HepG2 (cell line): ENCODE data around the gene IP6K1. TPM values are rescaled to one million over a fixed set of nuclear protein-coding genes. Genes with fewer than 3 reads are reported as not detected.

ENCODE experiments used
- AGO2 ChIP-seq: fragments of 200-400 bp; formaldehyde crosslinking; optimal IDR thresholded peaks from 2 replicates; pipeline ENCODE3; 2017; ENCODE audit warnings: mild to moderate bottlenecking, low read depth, low read length, moderate library complexity
- CREM ChIP-seq, 2 experiments: sonication (generic) in 1 of 2; formaldehyde crosslinking in 1 of 2; IDR thresholded peaks; 2 replicates each; pipeline versions ENCODE4 v1.4.0 to v1.6.1; 2016 to 2020; ENCODE audit warnings: antibody characterized with exemption in 1 of 2, mild to moderate bottlenecking in 1 of 2, missing genetic modification reagents in 1 of 2
- EHMT2 ChIP-seq: fragments of 200-600 bp; sonication (generic); IDR thresholded peaks from 2 replicates; pipeline ENCODE4 v1.7.0; 2017; ENCODE audit warnings: antibody characterized with exemption, low read depth, low read length, borderline replicate concordance
- FOXP4 ChIP-seq: sonication (generic); formaldehyde crosslinking; IDR thresholded peaks from 2 replicates; pipeline ENCODE4 v1.4.0; 2020; ENCODE audit warnings: missing genetic modification reagents
- HNRNPL ChIP-seq: fragments of 200-400 bp; formaldehyde crosslinking; IDR thresholded peaks from 2 replicates; pipeline ENCODE4 v1.6.1; 2017; ENCODE audit warnings: mild to moderate bottlenecking, low read depth, low read length
- HOXA3 ChIP-seq: sonication (generic); formaldehyde crosslinking; IDR thresholded peaks from 2 replicates; pipeline ENCODE4 v1.5.0; 2020; ENCODE audit warnings: missing genetic modification reagents
- MED1 ChIP-seq: sonication (generic); formaldehyde crosslinking; IDR thresholded peaks from 2 replicates; pipeline ENCODE4 v1.4.0; 2020; ENCODE audit warnings: missing genetic modification reagents
- MTF1 ChIP-seq: sonication (generic); formaldehyde crosslinking; IDR thresholded peaks from 2 replicates; pipeline ENCODE4 v1.5.0; 2020; ENCODE audit warnings: missing genetic modification reagents
- NFATC3 ChIP-seq: sonication (generic); formaldehyde crosslinking; IDR thresholded peaks from 2 replicates; pipeline ENCODE4 v1.5.1; 2020; ENCODE audit warnings: mild to moderate bottlenecking, missing genetic modification reagents
- NKX3-1 ChIP-seq: sonication (generic); formaldehyde crosslinking; IDR thresholded peaks from 2 replicates; pipeline ENCODE4 v1.5.0; 2020; ENCODE audit warnings: missing genetic modification reagents
- PRDM10 ChIP-seq: sonication (generic); formaldehyde crosslinking; IDR thresholded peaks from 2 replicates; pipeline ENCODE4 v1.4.0; 2020; ENCODE audit warnings: low read depth, missing genetic modification reagents
- PRDM4 ChIP-seq: sonication (generic); formaldehyde crosslinking; IDR thresholded peaks from 2 replicates; pipeline ENCODE4 v1.9.0; 2021; ENCODE audit warnings: missing genetic modification reagents, borderline replicate concordance
- PRMT3 ChIP-seq: sonication (generic); formaldehyde crosslinking; IDR thresholded peaks from 2 replicates; pipeline ENCODE4 v1.8.1; 2022; ENCODE audit warnings: low read depth, mild to moderate bottlenecking, moderate library complexity, missing genetic modification reagents, borderline replicate concordance
- RBAK ChIP-seq: sonication (generic); formaldehyde crosslinking; IDR thresholded peaks from 2 replicates; pipeline ENCODE4 v1.5.1; 2020; ENCODE audit warnings: mild to moderate bottlenecking, missing genetic modification reagents
- TRIM24 ChIP-seq: sonication (generic); formaldehyde crosslinking; IDR thresholded peaks from 2 replicates; pipeline ENCODE4 v1.8.0; 2022; ENCODE audit warnings: mild to moderate bottlenecking, missing genetic modification reagents
- ZBTB26 ChIP-seq: IDR thresholded peaks from 2 replicates; pipeline ENCODE4 v1.6.1; 2016; ENCODE audit warnings: missing compliant biosample characterization, missing genetic modification reagents, borderline replicate concordance
- ZNF703 ChIP-seq: sonication (generic); formaldehyde crosslinking; IDR thresholded peaks from 2 replicates; pipeline ENCODE4 v1.5.1; 2020; ENCODE audit warnings: missing genetic modification reagents, mild to moderate bottlenecking, moderate library complexity, borderline replicate concordance
- polyA plus RNA-seq, 8 experiments: library from polyadenylated mRNA; depleted of rRNA in 3 of 8; stranded (reverse) in 7 of 8; unstranded in 1 of 8; fragments of >200 nt; fragmentation: Illumina TruSeq in 4 of 8; extraction: Trizol in 4 of 8; gene quantifications; 2 replicates each; pipeline versions ENCODE4 v1.2.1 to v1.2.3, GENCODE V29; 2011 to 2016; ENCODE audit warnings: low read depth in 4 of 8, missing spikeins in 1 of 8, mixed read lengths in 1 of 8; ENCODE audit not compliant: insufficient read depth in 1 of 8
- total RNA-seq, 5 experiments: library from RNA; depleted of rRNA; stranded (reverse); fragments of >200 nt; fragmentation: Illumina TruSeq; extraction: Trizol; gene quantifications; 2 replicates each; pipeline ENCODE4 v1.2.3, GENCODE V29; 2016; ENCODE audit warnings: low read depth in 1 of 5

The IP6K1 gene
- total and polyA plus RNA-seq, 2 of the 13 experiments (the other 11 are each of a cell fraction or from before 2014, with no cell fraction given): 17.7 to 29.7 TPM

GRCh38 chr3:49703443-49703927, 82.9 kb downstream of the IP6K1 start (continued):
- TF ChIP-seq PRDM4 (CRISPR knock-in tag) (no peak), RBAK (no peak), PRMT3 (CRISPR knock-in tag) (no peak), TRIM24 (no peak), MTF1 (CRISPR knock-in tag) (no peak), FOXP4 (CRISPR knock-in tag) (no peak), MED1 (CRISPR knock-in tag) (no peak), HOXA3 (CRISPR knock-in tag) (no peak), AGO2 (peak; percentile 57), HNRNPL (0 out of 2 replicates have a peak, but pooled peaks have one; percentile 55), CREM (IDR thresholded peaks at IDR 0.05) (no peak), CREM (CRISPR knock-in tag; IDR thresholded peaks at IDR 0.05) (no peak), NKX3-1 (CRISPR knock-in tag) (no peak), ZNF703 (CRISPR knock-in tag) (no peak), EHMT2 (no peak), ZBTB26 (CRISPR knock-in tag) (no peak), PRDM10 (CRISPR knock-in tag) (no peak), NFATC3 (CRISPR knock-in tag) (no peak)
